ENCODE measurements around the gene DVL2.

DNA sequence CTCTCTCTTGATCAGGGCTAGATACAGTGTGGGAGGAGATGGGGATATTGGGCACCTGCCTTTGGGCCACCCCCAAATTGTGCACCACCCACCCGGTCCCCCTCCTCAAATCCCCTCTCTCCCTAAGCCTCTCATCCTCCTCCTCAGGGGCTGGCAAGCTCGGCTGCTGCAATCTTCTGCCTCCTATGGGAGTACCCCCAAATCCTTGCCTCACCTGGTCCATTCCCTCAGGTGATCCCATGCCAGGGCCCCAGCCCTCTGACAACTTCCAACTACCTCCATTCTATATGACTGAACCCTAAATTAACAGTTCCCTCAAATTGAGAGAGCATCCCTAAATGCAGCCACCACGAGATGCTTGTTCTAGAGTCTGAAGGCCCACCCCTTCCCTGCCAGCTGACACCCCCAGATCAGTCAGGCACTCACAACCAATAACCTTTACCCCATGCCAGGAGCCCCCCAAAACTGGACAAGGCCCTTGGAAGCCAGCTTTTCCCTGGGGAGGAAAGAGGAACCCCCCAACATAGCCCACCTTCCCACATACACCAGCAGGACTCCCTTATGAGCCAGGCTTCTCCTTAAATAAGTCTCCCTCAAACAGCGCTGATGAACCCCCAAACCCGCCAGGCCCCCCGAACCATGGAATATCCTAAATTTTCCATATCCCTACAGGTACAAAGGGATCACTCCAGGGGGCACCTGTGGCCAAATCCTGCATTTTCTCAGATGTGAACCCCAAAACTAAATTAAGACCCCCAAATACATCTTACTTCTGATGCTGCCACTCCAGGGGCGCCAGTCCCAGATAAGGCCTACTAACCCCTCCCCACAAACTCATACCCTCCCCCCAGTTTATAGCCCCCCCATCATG, 17.8 kb downstream of the DVL2 start:
- TF ChIP-seq CTCF (IDR thresholded peaks at IDR 0.05), result no peak
- TF ChIP-seq, protein P1, sequence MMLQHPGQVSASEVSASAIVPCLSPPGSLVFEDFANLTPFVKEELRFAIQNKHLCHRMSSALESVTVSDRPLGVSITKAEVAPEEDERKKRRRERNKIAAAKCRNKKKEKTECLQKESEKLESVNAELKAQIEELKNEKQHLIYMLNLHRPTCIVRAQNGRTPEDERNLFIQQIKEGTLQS (CRISPR knock-in tag; conservative IDR thresholded peaks at IDR 0.05), result no peak
- TF ChIP-seq, protein P2, sequence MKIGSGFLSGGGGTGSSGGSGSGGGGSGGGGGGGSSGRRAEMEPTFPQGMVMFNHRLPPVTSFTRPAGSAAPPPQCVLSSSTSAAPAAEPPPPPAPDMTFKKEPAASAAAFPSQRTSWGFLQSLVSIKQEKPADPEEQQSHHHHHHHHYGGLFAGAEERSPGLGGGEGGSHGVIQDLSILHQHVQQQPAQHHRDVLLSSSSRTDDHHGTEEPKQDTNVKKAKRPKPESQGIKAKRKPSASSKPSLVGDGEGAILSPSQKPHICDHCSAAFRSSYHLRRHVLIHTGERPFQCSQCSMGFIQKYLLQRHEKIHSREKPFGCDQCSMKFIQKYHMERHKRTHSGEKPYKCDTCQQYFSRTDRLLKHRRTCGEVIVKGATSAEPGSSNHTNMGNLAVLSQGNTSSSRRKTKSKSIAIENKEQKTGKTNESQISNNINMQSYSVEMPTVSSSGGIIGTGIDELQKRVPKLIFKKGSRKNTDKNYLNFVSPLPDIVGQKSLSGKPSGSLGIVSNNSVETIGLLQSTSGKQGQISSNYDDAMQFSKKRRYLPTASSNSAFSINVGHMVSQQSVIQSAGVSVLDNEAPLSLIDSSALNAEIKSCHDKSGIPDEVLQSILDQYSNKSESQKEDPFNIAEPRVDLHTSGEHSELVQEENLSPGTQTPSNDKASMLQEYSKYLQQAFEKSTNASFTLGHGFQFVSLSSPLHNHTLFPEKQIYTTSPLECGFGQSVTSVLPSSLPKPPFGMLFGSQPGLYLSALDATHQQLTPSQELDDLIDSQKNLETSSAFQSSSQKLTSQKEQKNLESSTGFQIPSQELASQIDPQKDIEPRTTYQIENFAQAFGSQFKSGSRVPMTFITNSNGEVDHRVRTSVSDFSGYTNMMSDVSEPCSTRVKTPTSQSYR (CRISPR knock-in tag; IDR thresholded peaks at IDR 0.05), result no peak
